ENCODE measurements around the gene MYO7B.
A peak's percentile ranks its signal among the peaks of the same experiment; 100 is the strongest.

The MYO7B gene

GRCh38 chr2:127675331-127676261 lies 140.1 kb downstream of the MYO7B start, which contains the start of gene LIMS2:
Gene LIMS2 (minus strand): TSS chr2:127675530. CDS start chr2:127675024, 506 bp downstream.
- no peak within 1 kb of the TSS for H3K27ac ChIP-seq (ENCODE audit: low read depth, low read length)
- H4K8ac ChIP-seq (ENCODE audit: low read depth, low read length), result no peak within 1 kb of the TSS
- H4K5ac ChIP-seq (ENCODE audit: low read length), result no peak within 1 kb of the TSS
- peaks cover 7% of the 10 kb centered on the region for H3K27me3 ChIP-seq (ENCODE audit: insufficient read depth, low read length, poor library complexity)
- peak; percentile 50 for DNase-seq
- no peaks in the 10 kb centered on the region for H3K79me1 ChIP-seq (ENCODE audit: low read length)
- no CpG with 5 or more reads among the region's 56 CpGs for WGBS (ENCODE audit: extremely low coverage, insufficient coverage, low lambda C conversion rate)
- H3K36me3 ChIP-seq (ENCODE audit: control insufficient read depth, insufficient read depth, low read length), result no peaks in the 10 kb centered on the region
- no peaks in the 10 kb centered on the region for H3K79me2 ChIP-seq (ENCODE audit: control insufficient read depth, insufficient read depth, low read length)
- H2BK15ac ChIP-seq (replicated peaks; ENCODE audit: low read depth), result no peak within 1 kb of the TSS
- no peak within 1 kb of the TSS for H2BK120ac ChIP-seq (ENCODE audit: low read depth, low read length)
- no peak within 1 kb of the TSS for H3K23ac ChIP-seq (ENCODE audit: low read length)
- H3K4me3 ChIP-seq (ENCODE audit: low read length), result peak within 1 kb of the TSS; percentile 23
- H3K18ac ChIP-seq (ENCODE audit: low read length), result peak within 1 kb of the TSS; percentile 18
- H3K56ac ChIP-seq (ENCODE audit: low read length), result peak within 1 kb of the TSS; percentile 81
- H2BK5ac ChIP-seq (ENCODE audit: low read length), result no peak within 1 kb of the TSS
- peak within 1 kb of the TSS; percentile 59 for H3K9ac ChIP-seq (ENCODE audit: low read length)
- H3K4me2 ChIP-seq (ENCODE audit: low read length), result peak within 1 kb of the TSS; percentile 70
- H3K4ac ChIP-seq (ENCODE audit: low read depth, low read length), result no peak within 1 kb of the TSS
- no peak within 1 kb of the TSS for H2AK5ac ChIP-seq (ENCODE audit: low read length)
- H3K4me1 ChIP-seq (ENCODE audit: control insufficient read depth, low read depth, low read length), result no peaks in the 10 kb centered on the region

DNA sequence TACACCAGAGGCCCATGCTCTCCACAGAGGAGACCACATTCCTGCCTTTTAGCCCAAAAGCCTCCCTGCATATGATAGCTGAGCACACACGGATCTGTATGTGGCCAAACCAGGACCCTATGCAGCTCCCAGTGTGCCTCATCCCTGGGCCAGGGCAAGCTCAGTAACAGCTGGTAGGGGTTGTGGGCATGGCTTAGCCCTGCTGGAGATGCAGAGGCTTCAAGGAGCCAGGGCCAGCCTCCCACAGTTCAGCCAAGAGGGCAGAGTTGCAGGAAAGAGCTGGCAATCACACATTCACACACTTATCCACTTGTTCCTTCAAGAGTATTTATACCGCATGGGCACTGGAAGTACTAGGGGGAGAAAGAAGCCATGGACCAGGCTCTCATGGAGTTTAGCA lies 141.4 kb downstream of the MYO7B start:
- Histone ChIP-seq H3K18ac (ENCODE audit: low read length) (no peak overlapping the region), H3K9ac (ENCODE audit: low read length) (no peak overlapping the region), H3K4me3 (ENCODE audit: low read length) (no peak overlapping the region), H2BK15ac (replicated peaks; ENCODE audit: low read depth) (no peak overlapping the region), H3K4me2 (ENCODE audit: low read length) (no peak overlapping the region), H2BK120ac (ENCODE audit: low read depth, low read length) (no peak overlapping the region), H4K8ac (ENCODE audit: low read depth, low read length) (no peak overlapping the region), H3K79me1 (ENCODE audit: low read length) (no peaks in the 10 kb centered on the region), H4K5ac (ENCODE audit: low read length) (no peak overlapping the region), H3K4me1 (ENCODE audit: control insufficient read depth, low read depth, low read length) (no peaks in the 10 kb centered on the region), H3K4ac (ENCODE audit: low read depth, low read length) (no peak overlapping the region), H3K27me3 (ENCODE audit: insufficient read depth, low read length, poor library complexity) (peaks cover 7% of the 10 kb centered on the region), H2BK5ac (ENCODE audit: low read length) (no peak overlapping the region), H3K27ac (ENCODE audit: low read depth, low read length) (no peak overlapping the region), H2AK5ac (ENCODE audit: low read length) (no peak overlapping the region), H3K79me2 (ENCODE audit: control insufficient read depth, insufficient read depth, low read length) (no peaks in the 10 kb centered on the region), H3K23ac (ENCODE audit: low read length) (no peak overlapping the region), H3K36me3 (ENCODE audit: control insufficient read depth, insufficient read depth, low read length) (no peaks in the 10 kb centered on the region), H3K56ac (ENCODE audit: low read length) (no peak overlapping the region)
- no CpG with 5 or more reads among the region's 2 CpGs for WGBS (ENCODE audit: extremely low coverage, insufficient coverage, low lambda C conversion rate)
- DNase-seq, result no peak

DNA sequence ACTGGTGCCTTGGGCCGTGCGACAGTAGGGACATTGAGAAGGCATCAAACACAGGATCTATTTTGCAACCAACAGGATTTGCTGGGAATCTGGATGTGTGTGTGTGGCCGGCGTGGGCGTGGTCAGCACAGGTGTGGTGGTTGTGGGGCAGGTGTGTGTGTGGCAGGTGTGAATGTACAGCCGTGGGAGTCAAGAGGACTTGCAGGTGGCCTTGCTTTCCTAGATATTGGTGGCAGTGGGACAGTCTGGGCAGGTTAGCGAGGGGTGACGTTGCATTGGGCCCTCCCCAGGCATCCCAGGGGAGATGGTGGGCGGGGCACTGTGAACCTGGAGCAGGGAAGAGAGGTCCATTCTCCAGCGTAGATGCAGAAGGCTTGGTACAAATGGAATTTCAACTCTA lies 143.0 kb downstream of the MYO7B start:
- Histone ChIP-seq H3K27ac (ENCODE audit: low read depth, low read length) (no peak overlapping the region), H3K27me3 (ENCODE audit: insufficient read depth, low read length, poor library complexity) (peaks cover 7% of the 10 kb centered on the region), H4K8ac (ENCODE audit: low read depth, low read length) (no peak overlapping the region), H2BK15ac (replicated peaks; ENCODE audit: low read depth) (no peak overlapping the region), H3K18ac (ENCODE audit: low read length) (no peak overlapping the region), H3K4me1 (ENCODE audit: control insufficient read depth, low read depth, low read length) (no peaks in the 10 kb centered on the region), H3K4me3 (ENCODE audit: low read length) (no peak overlapping the region), H3K4me2 (ENCODE audit: low read length) (no peak overlapping the region), H3K9ac (ENCODE audit: low read length) (no peak overlapping the region), H4K5ac (ENCODE audit: low read length) (no peak overlapping the region), H3K36me3 (ENCODE audit: control insufficient read depth, insufficient read depth, low read length) (no peaks in the 10 kb centered on the region), H3K79me2 (ENCODE audit: control insufficient read depth, insufficient read depth, low read length) (no peaks in the 10 kb centered on the region), H3K4ac (ENCODE audit: low read depth, low read length) (no peak overlapping the region), H2AK5ac (ENCODE audit: low read length) (no peak overlapping the region), H3K79me1 (ENCODE audit: low read length) (no peaks in the 10 kb centered on the region), H2BK5ac (ENCODE audit: low read length) (no peak overlapping the region), H2BK120ac (ENCODE audit: low read depth, low read length) (no peak overlapping the region), H3K23ac (ENCODE audit: low read length) (no peak overlapping the region), H3K56ac (ENCODE audit: low read length) (no peak overlapping the region)
- WGBS (ENCODE audit: extremely low coverage, insufficient coverage, low lambda C conversion rate), result no CpG with 5 or more reads among the region's 10 CpGs
- DNase-seq, result no peak

DNA sequence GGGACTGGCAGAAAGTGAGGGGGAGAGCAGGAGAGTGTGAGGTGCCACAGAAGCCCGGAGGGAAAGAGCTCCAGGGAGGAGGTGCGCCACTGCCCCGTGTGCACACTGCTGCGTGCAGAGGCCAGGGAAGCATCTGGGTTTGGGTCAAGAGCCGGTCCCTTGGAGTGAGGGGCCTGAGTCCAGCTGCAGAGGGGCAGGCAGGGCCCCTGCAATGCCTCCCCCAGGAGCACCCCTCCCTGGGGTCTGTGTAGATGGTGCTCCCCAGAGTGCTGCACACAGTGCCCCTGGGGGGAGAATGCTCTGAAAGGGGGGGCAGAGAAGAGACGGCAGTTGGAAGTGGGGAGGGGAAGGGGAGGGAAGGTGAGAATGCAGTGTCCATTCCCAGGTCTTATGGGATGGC lies 143.5 kb downstream of the MYO7B start:
- Histone ChIP-seq H2BK120ac (ENCODE audit: low read depth, low read length) (no peak overlapping the region), H3K4me1 (ENCODE audit: control insufficient read depth, low read depth, low read length) (no peaks in the 10 kb centered on the region), H2BK15ac (replicated peaks; ENCODE audit: low read depth) (no peak overlapping the region), H3K4me2 (ENCODE audit: low read length) (no peak overlapping the region), H3K36me3 (ENCODE audit: control insufficient read depth, insufficient read depth, low read length) (no peaks in the 10 kb centered on the region), H3K4me3 (ENCODE audit: low read length) (no peak overlapping the region), H4K8ac (ENCODE audit: low read depth, low read length) (no peak overlapping the region), H3K18ac (ENCODE audit: low read length) (no peak overlapping the region), H3K27me3 (ENCODE audit: insufficient read depth, low read length, poor library complexity) (peaks cover 7% of the 10 kb centered on the region), H3K23ac (ENCODE audit: low read length) (no peak overlapping the region), H2BK5ac (ENCODE audit: low read length) (no peak overlapping the region), H3K79me2 (ENCODE audit: control insufficient read depth, insufficient read depth, low read length) (no peaks in the 10 kb centered on the region), H3K56ac (ENCODE audit: low read length) (no peak overlapping the region), H3K4ac (ENCODE audit: low read depth, low read length) (no peak overlapping the region), H3K9ac (ENCODE audit: low read length) (no peak overlapping the region), H3K27ac (ENCODE audit: low read depth, low read length) (no peak overlapping the region), H2AK5ac (ENCODE audit: low read length) (no peak overlapping the region), H3K79me1 (ENCODE audit: low read length) (no peaks in the 10 kb centered on the region), H4K5ac (ENCODE audit: low read length) (no peak overlapping the region)
- WGBS (ENCODE audit: extremely low coverage, insufficient coverage, low lambda C conversion rate), result no CpG with 5 or more reads among the region's 6 CpGs
- no peak for DNase-seq

GRCh38 chr2:127679680-127680361 lies 144.3 kb downstream of the MYO7B start:
- Histone ChIP-seq H2BK15ac (replicated peaks; ENCODE audit: low read depth) (no peak overlapping the region), H3K18ac (ENCODE audit: low read length) (no peak overlapping the region), H3K4ac (ENCODE audit: low read depth, low read length) (no peak overlapping the region), H3K9ac (ENCODE audit: low read length) (no peak overlapping the region), H3K79me2 (ENCODE audit: control insufficient read depth, insufficient read depth, low read length) (no peaks in the 10 kb centered on the region), H3K27me3 (ENCODE audit: insufficient read depth, low read length, poor library complexity) (peaks cover 7% of the 10 kb centered on the region), H4K8ac (ENCODE audit: low read depth, low read length) (no peak overlapping the region), H3K4me2 (ENCODE audit: low read length) (no peak overlapping the region), H4K5ac (ENCODE audit: low read length) (no peak overlapping the region), H2AK5ac (ENCODE audit: low read length) (no peak overlapping the region), H3K23ac (ENCODE audit: low read length) (no peak overlapping the region), H3K27ac (ENCODE audit: low read depth, low read length) (no peak overlapping the region), H3K56ac (ENCODE audit: low read length) (no peak overlapping the region), H3K4me3 (ENCODE audit: low read length) (no peak overlapping the region), H3K4me1 (ENCODE audit: control insufficient read depth, low read depth, low read length) (no peaks in the 10 kb centered on the region), H2BK5ac (ENCODE audit: low read length) (no peak overlapping the region), H3K79me1 (ENCODE audit: low read length) (no peaks in the 10 kb centered on the region), H2BK120ac (ENCODE audit: low read depth, low read length) (no peak overlapping the region), H3K36me3 (ENCODE audit: control insufficient read depth, insufficient read depth, low read length) (no peaks in the 10 kb centered on the region)
- DNase-seq, result no peak
- WGBS (ENCODE audit: extremely low coverage, insufficient coverage, low lambda C conversion rate), result no CpG with 5 or more reads among the region's 15 CpGs
